ENCODE results near the gene OAS3.
A peak's percentile ranks its signal among the peaks of the same experiment; 100 is the strongest.
"Not testable (repeated sequence)": the region's sequence is repeated elsewhere in the genome, so short reads cannot be mapped to it uniquely, and the experiment has no call there.

OAS3 gene

DNA sequence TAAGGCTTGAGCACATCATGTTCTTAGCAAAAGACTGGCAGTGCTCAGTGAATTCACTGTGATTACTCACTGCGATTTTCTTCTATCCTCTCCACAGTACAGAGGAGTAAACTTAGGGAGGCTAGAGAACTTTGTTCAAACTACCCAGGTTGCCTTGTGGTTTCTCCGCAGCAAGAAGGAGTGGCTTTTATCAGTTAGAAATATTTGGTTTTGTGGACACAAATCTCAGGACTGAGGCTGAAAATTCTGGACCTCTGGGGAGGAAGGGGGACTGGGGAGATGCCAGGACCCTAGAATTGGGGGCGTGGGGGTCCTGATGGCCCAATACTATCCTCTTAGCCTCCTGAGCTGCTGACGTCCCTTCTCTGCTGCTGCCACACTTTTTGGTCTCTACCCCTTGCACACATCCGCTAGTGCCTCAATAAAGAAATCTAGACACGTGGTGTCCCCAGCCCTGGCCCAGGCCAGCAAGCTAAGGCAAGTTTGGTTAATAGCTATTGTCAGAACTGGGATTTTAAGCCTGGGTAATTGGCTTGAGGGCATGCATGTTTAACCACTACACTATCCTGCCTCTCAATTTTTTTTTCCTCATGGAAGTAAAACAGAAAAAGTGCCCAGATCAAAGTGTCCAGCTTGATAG, 40.9 kb downstream of the OAS3 start:
- no peak for DNase-seq (ENCODE audit: low spot score)

GRCh38 chr12:112980491-112981158, 42.4 kb downstream of the OAS3 start:
- FAIRE-seq, result no peak
- no peak for DNase-seq (ENCODE audit: low spot score)

More for the DNA sequence above, 40.9 kb downstream of the OAS3 start:
- FAIRE-seq, result no peak

- FAIRE-seq (no peak), DNase-seq (ENCODE audit: low spot score) (no peak)
Measured at GRCh38 chr12:112985642-112986290, 47.5 kb downstream of the OAS3 start.

DNA sequence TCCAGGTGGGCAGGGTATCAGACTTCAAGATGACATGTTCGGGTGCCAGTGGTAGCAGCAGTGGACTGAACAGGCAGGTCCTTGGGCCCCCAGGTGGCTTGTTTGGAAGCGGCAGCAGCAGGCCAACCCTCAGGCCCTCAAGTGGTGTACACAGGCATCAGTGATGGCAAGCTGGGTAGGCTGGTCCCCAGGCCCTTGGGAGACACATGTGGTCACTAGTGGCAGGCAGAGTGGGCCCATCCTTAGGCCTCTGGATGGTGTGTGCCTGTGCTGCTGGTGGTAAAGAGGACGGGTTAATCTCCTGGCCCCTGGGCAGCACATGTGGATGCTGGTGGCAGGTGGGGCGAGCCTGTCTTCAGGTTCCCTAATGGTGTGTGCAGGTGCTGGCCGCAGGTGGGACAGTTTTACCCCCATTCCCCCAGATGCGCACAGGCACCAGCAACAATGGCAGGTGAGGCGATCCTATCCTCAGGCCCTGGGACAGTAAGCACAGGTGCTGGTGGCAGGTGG, 48.1 kb downstream of the OAS3 start:
- FAIRE-seq (no peak), DNase-seq (ENCODE audit: low spot score) (no peak)

- FAIRE-seq, result no peak
Measured at GRCh38 chr12:112987561-112987960, 49.3 kb downstream of the OAS3 start.

GRCh38 chr12:112988224-112988623, 50.0 kb downstream of the OAS3 start:
- DNase-seq (ENCODE audit: low spot score) (no peak), FAIRE-seq (no peak)

More at GRCh38 chr12:112987561-112987960, 49.3 kb downstream of the OAS3 start:
- no peak for DNase-seq (ENCODE audit: low spot score)

- DNase-seq (ENCODE audit: low spot score); FAIRE-seq: not testable (repeated sequence)
Measured at GRCh38 chr12:112988823-112989385, 50.6 kb downstream of the OAS3 start.

DNA sequence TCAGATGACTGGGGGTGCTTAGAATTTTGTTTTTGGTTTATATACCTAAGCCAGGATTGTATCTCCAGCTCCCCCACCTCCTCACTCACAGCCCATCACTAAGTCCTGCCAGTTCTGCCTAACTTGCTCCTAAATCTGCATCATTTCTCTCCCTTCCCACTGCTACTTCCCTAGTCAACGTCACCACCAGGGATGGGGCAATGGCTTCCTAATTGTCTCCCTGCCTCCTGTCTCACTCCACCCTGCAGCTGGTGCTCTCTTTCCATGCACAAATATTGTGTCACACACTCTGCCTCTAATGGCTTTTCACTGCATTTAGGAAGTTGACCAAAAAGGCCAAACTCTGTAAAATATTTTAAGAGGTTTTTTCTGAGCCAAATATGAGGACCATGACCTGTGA, 51.5 kb downstream of the OAS3 start:
- no peak for FAIRE-seq
- DNase-seq (ENCODE audit: low spot score), result no peak

GRCh38 chr12:112992541-112993398, 54.5 kb downstream of the OAS3 start:
- peak; percentile 72 for DNase-seq (ENCODE audit: low spot score)
- FAIRE-seq, result no peak

GRCh38 chr12:112995008-112995407, 56.7 kb downstream of the OAS3 start:
- FAIRE-seq, result no peak
- DNase-seq (ENCODE audit: low spot score), result no peak

DNA sequence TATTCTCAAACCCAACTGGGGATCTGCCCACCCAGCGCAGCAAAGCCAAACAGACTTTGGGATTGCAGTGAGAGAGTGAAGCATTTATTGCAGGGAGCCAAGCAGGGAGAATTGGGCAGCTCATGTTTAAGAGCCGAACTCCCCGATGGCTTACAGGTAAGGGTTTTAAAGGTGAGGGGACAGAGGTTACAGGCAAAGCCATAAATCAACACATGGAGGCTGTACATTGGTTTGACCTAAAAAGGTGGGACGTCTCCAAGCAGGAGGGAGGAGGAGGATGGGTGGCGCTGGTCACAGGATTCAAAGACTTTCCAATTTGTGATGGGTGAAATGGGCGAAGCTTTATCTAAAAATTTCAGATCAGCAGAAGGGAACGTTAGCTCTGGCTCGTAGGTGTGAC, 58.2 kb downstream of the OAS3 start:
- DNase-seq (ENCODE audit: low spot score) (no peak), FAIRE-seq (no peak)

- FAIRE-seq (no peak), DNase-seq (ENCODE audit: low spot score) (no peak)
Measured at GRCh38 chr12:112997506-112997905, 59.2 kb downstream of the OAS3 start.

DNA sequence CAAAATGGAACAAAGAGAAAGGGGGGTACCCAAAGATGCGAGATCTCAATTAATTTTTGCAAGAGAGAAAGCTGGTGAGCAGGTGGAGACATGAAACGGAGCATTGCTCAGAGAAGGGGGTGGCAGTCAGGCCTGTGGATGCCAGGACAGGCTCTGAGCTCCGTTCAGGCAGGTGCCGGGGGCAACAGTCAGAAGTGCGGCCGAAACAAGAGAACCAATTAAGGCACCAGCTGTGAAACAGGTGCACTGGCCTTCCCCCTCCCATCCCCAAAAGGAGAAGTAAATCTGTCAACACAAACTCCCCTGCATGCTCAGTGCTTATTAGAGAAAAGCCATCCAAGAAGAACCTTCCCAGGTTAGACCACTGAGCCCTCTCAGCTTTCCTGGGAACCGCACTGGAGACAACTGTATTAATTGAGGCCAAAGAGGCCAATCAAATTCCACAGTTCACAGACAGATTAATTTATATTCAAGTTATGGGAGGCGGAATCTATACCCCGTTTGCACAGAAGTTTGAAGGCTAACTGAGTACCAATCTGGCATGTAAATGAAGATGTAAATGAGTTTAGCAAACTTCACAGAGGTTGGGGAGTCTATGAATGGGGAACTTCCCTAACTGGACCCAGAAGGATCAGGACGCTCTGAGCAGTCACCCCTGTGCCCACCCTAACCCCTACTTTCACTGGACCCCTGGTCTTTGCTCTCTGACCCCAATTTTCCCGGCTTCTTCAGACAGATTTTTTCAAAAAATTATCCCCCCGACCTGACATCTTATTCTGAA, 60.9 kb downstream of the OAS3 start:
- FAIRE-seq (no peak), DNase-seq (ENCODE audit: low spot score) (no peak)

DNA sequence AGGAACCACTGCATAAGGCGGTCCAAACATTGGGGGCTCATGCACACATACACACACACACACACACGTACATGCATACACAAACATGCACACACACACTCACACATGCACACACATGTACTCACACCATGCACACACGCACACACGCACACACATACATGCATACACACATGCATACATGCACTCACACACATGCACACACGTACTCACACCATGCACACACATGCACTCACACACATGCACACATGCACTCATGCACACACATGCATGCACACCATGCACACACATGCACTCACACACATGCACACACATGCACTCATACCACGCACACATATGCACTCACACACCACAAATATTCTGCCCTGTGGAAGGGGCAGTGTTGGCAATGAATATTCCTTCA, 62.2 kb downstream of the OAS3 start:
- DNase-seq (ENCODE audit: low spot score) (no peak), FAIRE-seq (peak; percentile 97)

DNA sequence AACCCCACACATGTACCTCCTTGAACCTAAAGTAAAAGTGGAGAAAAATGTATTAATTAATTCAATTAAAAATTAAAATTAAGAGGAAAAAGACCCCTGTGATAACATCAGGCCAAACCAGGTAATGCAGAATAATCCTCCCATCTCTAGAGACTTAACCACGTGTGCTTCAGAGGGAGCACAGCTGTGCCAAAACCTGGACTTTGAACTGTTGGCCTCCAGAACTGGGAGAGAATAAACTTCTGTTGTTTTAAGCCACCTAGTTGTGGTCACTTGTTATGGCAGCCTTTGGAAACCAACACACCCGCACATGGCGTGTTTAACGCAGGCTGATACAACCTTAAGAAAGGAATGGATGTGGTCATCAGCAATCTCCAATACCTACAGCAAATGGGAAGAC, 63.9 kb downstream of the OAS3 start:
- no peak for FAIRE-seq
- no peak for DNase-seq (ENCODE audit: low spot score)

GRCh38 chr12:113002676-113003075, 64.4 kb downstream of the OAS3 start:
- DNase-seq (ENCODE audit: low spot score) (no peak), FAIRE-seq (no peak)

DNA sequence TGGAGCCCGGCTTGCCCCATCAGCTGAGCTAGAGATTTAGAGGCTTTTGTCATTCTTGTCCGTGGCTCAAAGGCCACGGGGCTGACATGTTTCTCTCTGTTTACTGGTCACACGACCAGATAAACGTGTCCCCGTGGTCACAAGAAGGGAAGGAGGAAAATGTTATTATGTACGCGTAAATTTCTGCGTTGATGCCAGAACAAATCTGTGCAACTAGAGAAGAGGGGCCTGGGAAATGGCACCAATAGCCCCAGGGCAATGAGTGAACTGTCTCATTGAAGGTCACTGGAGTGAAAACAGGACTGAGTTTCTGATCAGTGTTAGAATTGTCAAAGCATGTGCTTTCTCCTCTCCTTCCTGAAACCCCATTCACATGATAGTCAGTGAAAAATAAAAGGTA, 65.4 kb downstream of the OAS3 start:
- DNase-seq (ENCODE audit: low spot score), result no peak
- FAIRE-seq, result no peak

GRCh38 chr12:113005762-113006161, 67.5 kb downstream of the OAS3 start:
- DNase-seq (ENCODE audit: low spot score) (peak; percentile 22), FAIRE-seq (no peak)

DNA sequence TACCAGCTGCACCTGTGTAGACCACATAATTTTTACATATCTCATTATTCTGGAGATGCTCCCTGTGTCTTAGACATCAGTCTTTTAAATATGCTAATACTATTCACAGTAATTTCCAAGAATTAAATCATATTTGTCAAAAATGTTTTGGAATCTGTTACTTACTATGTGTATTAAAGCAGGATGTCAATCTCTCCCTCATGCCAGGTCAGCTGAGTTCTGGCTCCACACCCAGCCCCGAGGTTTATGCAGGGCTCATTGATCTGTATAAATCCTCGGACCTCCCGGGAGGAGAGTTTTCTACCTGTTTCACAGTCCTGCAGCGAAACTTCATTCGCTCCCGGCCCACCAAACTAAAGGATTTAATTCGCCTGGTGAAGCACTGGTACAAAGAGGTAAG, 67.9 kb downstream of the OAS3 start:
- DNase-seq (ENCODE audit: low spot score) (no peak), FAIRE-seq (no peak)

GRCh38 chr12:113006641-113007040, 68.4 kb downstream of the OAS3 start:
- no peak for FAIRE-seq
- no peak for DNase-seq (ENCODE audit: low spot score)
